Measurements from ENCODE around the gene PRM2. TPM values are rescaled to one million over a fixed set of nuclear protein-coding genes. Genes with fewer than 3 reads are reported as not detected.

PRM2 gene
- total and polyA plus RNA-seq, 2 of the 8 experiments (the other 6 are each of a cell fraction or from before 2014, with no cell fraction given): not detected

DNA sequence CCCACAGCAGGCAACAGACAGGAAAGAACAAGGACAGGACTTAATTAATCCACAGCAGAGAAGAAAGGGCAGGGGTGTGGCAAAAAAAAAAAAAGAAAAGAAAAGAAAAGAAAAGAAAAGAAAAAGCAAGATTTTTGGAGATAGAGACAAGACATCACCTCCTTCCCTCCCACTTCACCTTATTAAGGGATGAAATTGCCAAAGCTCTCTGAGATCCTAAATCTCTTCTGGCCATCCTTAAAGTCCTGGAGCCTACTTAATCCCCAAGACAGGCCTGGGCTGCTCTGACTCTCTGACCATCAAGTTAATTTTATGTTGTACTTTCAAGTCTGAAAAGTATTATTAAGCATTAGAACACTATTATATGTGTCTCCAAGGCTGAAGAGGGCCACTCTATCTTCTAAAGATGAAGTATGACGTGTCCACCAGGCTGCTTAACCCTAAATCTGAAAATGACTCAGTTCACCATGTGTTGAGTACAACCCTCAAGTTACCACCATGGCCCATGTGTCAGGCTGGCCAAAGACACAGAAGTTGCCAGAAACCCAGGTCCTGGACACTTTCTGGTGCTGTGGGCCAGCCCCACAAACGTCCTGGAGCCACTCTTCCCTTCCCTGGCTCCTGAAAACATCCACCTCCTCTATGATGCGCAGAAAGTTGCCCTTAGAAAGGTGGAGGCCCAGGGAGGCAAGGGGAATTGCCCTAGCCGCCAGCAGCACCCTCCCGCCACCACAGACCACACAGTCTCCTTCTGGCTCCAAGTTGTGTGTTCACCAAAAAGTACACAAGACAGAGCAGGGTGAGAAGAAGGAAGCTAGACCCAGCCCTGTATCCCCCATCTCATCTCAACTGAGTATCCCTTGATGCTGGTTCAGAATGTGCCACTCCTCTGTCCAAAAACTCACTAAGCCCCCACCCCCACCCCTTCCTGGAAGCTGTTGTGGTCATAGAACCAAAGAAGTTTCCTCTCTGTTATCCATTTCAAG, 23.0 kb downstream of the PRM2 start (continued):
- TF ChIP-seq GABPA (IDR thresholded peaks at IDR 0.05; ENCODE audit: borderline replicate concordance, insufficient read depth, low read length): no peak

Measured in H1 (cell line).